NCI-H187 (cell line): Measurements from ENCODE around the gene CST4.
"Not testable (repeated sequence)": the region's sequence is repeated elsewhere in the genome, so short reads cannot be mapped to it uniquely, and the experiment has no call there.

ENCODE experiments used
- DNase-seq, 2 experiments: peaks; one replicate each; lab custom pipeline; 2025; lab: John Stamatoyannopoulos, UW

Gene CST4

DNA sequence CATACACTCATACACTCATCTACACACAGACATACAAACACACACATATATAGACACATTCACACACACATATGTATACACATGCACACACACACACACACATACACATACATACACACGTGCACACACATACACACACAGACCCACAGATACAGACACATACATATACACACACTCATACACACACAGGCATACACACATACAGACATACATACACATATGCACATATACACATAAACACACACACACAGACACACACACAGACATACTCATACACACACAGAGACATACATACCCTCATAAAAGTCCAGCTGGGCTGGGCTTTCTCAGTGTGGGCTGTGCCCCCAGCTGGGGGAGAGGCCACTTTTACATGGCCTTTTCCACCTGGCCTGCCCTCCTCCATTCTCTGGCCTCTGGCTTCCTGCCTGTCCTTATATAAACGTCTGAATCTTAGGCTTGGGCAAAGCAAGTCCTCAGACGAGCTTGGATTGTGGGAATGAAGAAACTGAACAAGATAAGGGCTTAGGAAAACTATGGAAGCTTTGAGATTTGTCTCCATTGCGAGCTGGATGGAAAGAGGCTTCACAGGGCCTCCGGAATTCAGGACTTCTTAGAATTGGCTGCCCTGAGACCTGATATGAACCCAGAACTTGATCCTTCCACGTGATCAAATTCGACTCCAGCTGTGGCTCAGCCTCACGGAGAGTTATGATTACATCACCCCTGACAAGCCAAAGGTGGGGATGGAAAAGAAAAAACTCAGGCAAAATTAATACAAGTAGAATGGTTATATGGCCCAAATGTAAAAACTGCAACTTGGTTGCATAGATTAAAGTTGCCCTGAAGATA lies 28.6 kb downstream of the CST4 start:
- DNase-seq: no peak

GRCh38 chr20:23659610-23659988 lies 29.2 kb downstream of the CST4 start:
- not testable (repeated sequence) for DNase-seq

GRCh38 chr20:23658989-23659609 lies 29.7 kb downstream of the CST4 start:
- no peak for DNase-seq

GRCh38 chr20:23658336-23658735 lies 30.5 kb downstream of the CST4 start:
- DNase-seq: no peak

- no peak for DNase-seq
Measured at GRCh38 chr20:23657202-23657601, 31.6 kb downstream of the CST4 start.

DNA sequence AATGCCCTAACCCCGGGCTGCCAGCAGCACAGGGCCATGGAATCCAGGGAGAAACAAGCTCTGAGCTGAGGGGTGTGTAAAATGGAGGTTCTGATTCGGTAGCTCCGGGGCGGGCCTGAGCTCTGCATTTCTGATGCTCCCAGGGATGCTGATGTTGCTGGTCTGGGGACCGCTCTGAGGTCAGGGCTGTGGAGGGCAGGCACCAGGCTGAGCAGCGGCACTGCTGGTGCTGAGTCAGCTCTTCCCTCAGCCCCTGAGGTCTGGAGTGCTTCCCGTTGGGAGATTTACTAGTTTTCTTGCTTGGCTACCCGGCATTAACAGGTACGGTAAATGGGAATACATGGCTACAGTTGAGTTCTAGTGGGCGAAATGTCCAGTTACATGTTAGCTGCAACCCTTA lies 32.5 kb downstream of the CST4 start:
- no peak for DNase-seq

GRCh38 chr20:23655491-23656211 lies 33.2 kb downstream of the CST4 start:
- DNase-seq: no peak

DNA sequence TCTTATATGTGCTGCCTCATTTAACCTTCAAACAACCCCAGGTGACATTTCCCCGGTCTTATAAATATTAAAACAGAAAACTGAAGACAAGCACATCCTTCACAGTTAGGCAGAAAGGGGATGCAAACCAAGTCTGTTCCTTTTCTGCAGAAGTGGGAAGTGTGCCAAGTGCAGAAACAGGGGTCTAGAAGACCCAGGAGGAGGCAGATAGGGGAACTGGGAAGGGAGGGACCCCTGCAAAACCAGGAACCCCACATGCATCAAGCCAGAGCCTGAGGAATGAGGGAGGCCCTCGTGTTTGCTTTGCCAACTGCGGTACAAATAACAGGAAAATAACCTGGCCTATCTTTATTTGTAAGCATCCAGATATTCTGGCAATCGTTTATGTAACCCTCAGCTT lies 34.1 kb downstream of the CST4 start:
- DNase-seq: no peak

DNA sequence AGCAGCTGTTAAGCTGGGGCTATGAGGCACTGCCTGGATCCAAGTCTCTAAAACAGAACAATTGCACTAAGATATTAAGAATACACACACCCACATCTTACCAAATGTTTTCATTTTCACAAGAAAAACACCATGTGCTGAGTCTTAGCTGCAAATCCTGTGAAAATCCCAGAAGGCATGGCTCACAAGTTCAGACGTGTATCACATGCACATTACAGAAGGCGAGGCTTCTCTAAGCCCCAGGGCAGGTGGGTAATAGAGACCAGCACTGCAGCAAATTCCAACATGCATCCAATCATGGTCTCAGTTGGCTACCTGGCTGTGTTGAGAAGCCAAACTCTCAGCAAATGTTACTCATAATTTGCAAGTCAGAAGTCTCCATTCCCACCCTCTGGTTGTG lies 34.8 kb downstream of the CST4 start:
- no peak for DNase-seq

GRCh38 chr20:23653400-23653938 lies 35.4 kb downstream of the CST4 start:
- no peak for DNase-seq

DNA sequence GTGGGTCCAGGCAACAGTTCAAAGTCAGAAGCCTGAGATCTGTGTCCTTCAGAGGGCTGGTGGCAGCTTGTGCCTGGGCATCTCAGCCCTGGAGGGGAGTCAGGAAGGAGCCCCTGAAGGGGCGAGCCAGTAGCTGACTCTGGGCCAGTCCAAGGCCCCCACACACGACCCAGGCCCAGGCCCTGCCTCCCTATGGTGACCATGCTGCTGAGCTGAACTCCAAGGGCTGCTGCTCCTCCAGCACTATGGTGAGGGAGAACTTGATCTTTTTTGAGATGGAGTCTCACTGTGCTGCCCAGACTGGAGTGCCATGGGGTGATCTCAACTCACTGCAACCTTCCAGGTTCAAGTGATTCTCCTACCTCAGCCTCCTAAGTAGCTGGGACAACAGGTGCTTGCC lies 35.9 kb downstream of the CST4 start:
- no peak for DNase-seq

- DNase-seq: no peak
Measured at GRCh38 chr20:23652371-23652770, 36.5 kb downstream of the CST4 start.

DNA sequence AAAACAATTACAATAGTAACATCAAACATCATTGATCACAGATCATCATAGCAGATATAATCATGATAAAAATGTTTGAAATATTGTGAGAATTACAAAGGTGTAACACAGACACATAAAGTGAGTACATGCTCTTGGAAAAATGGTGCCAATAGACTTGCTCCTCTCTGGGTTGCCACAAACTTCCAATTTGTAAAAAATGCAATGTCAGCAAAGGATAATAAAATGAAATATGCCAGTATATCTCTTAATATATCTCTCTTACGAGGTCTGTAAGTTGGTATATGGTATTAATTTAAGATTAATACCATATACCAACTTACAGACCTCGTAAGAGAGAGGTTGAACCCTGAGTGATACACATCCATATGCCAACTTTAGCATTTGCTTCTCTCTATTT lies 37.7 kb downstream of the CST4 start:
- no peak for DNase-seq

DNA sequence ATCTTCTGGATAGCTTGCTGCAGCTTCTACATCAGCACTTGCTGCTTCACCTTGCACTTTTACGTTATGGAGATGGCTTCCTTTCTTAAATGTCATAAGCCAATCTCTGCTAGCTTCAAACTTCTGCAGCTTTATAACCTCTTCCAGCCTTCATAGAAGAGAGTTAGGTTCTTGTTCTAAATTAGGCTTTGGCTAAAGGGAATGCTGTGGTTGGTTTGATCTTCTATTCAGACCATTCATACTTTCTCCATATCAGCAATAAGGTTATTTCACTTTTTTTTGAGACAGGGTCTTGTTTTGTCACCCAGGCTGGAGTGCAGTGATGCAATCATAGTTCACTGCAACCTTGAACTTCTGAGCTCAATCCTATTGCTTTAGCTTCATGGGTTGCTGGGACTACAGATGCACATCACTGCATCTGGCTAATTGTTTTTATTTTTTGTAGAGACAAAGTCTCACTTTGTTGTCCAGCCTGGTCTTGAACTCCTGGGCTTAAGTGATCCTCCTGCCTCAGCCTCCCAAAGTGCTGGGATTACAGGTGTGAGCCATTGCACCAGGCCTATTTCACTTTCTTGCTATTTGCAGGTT lies 38.9 kb downstream of the CST4 start:
- no peak for DNase-seq

- DNase-seq: no peak
Measured at GRCh38 chr20:23649242-23649641, 39.6 kb downstream of the CST4 start.

DNA sequence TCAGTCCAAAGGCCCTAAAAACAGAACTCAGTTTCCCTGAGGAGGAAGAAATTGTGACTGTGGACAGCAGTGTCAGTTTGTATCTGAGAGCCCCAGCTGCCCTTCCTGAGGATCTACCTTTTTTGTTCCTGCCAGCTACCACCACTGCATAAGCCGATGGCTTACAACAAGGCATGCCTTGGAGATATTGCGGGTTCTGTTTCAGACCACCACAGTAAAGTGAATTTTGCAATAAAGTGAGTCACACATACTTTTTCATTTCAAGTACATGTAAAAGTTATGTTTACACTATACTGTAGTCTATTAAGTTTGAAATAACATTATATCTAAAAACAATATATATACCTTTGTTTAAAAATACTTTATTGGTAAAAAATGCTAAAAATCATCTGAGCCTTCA lies 41.5 kb downstream of the CST4 start:
- DNase-seq: no peak

- DNase-seq: no peak
Measured at GRCh38 chr20:23646106-23646873, 42.5 kb downstream of the CST4 start.

DNA sequence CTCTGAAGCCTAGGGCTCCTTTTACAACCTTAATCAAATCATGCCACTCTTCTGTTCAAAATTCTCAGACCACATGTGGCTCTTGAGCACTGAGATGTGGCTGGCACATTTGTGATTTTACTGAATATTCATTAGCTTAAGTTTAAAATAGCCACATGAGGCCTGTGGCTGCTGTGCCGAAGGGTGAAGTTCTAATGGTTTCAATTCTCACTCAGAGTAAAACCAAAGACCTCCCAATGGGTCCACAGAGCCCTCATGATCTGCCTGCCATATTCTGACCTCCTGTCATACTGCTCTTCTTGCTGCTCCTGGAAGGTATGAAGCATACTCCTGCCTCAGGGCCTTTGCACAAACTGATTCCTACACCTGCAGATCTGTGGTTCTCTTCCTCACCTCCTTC lies 43.3 kb downstream of the CST4 start:
- DNase-seq: no peak

DNA sequence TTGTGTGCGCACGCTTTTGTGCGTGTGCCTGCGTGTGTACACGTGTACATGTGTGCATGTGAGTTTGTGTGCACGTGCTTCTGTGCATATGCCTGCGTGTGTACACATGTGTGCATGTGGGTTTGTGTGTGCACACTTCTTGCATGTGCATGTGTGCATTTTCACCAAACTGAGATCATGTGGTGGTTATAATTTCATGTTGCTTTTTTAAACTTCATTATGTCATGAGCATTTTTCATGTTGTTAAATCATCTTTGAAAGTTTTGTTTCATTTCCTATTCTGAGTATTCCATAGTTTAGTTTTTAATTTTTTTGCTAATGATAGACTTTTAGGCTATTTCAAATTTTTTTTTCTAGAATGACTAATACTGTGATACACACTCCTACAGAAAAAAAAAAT lies 44.7 kb downstream of the CST4 start:
- DNase-seq: no peak

GRCh38 chr20:23643659-23644058 lies 45.2 kb downstream of the CST4 start:
- DNase-seq: no peak

DNA sequence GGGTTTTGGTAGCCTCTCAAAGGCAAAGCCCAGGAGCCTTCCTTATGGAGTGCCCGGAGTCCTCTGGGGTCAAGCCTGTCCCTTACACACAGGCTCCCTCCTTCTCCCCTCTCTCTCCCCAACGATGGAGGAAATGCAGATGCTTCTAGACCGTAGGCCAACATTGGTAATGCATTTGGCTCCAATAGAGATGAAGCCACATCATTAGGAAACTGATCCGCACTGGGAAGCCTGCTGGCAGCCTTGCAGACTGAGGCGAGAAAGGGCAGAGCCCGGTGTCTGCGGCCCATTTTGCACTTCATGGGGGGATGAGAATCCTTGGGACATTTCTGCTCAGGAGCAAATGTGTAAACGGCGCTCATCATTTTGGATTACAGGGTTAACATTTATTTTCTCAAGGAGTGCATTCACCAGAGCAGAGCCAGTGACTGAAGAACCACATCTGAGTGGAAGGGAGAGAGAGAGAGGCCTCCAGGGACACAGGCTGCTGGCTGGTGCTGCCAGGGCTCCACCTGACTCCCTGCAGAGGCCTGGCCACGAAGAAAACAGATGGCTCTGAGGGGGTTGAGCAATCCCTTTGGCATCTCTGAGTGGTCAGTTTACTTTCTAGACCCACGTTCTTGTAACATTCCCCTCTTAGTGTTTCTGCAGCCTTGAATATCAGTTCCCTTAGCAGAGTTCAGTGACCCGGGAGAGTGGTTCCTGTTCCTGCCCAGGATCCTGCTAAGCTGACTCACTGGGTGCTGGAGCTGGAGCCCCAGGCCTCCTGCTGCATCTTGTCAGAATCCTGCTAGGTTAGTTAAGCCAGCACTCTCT lies 46.7 kb downstream of the CST4 start:
- no peak for DNase-seq
